Left ventricle myocardium inferior (tissue), 1 donor: Measurements from ENCODE around the gene VIPR2. TPM values are rescaled to one million over a fixed set of nuclear protein-coding genes. Genes with fewer than 3 reads are reported as not detected.
"Not testable (repeated sequence)": the region's sequence is repeated elsewhere in the genome, so short reads cannot be mapped to it uniquely, and the experiment has no call there.

ENCODE experiments used
- DNase-seq: peaks from one replicate; pipeline ENCODE4 v3.0.0-alpha.2; 2020
- H3K27ac ChIP-seq: fragments of 200-600 bp; replicated peaks from 2 replicates; pipeline ENCODE4 v1.8.0; 2021
- H3K27me3 ChIP-seq: fragments of 200-600 bp; 2 replicates; pipeline ENCODE4 v1.8.0; 2021; ENCODE audit warnings: low read depth
- H3K36me3 ChIP-seq: fragments of 200-600 bp; 2 replicates; pipeline ENCODE4 v1.8.0; 2021
- H3K4me1 ChIP-seq: fragments of 200-600 bp; 2 replicates; pipeline ENCODE4 v1.8.0; 2021
- H3K4me3 ChIP-seq: fragments of 200-600 bp; 2 replicates; pipeline ENCODE4 v1.8.0; 2021; ENCODE audit warnings: mild to moderate bottlenecking, moderate library complexity
- H3K9me3 ChIP-seq: fragments of 200-600 bp; replicated peaks from 2 replicates; pipeline ENCODE4 v1.8.0; 2021
- intact Hi-C: fragments of 100-400 bp; cut with micrococcal nuclease; formaldehyde crosslinking; loops from one replicate; pipeline ENCODE4 v1.11.0; 2022
- total RNA-seq: library from RNA; stranded (reverse); fragmentation: NEBNext Ultra II Directional; extraction: Animal tissue kit (Norgen Biotek cat#: 25700); gene quantifications from one replicate; pipeline ENCODE4 v1.2.1, GENCODE V29; 2021
- TF ChIP-seq, protein P1 (sequence below): fragments of 200-600 bp; IDR thresholded peaks from 2 replicates; pipeline ENCODE4 v1.8.0; 2021; ENCODE audit warnings: antibody characterized with exemption, mild to moderate bottlenecking, borderline replicate concordance
- donor health status: DM: no; HTN: yes; CAD: no; lungs with severe emphysema.

VIPR2 gene
- total RNA-seq, 1 donor from 2014 or later = 17.5 TPM

DNA sequence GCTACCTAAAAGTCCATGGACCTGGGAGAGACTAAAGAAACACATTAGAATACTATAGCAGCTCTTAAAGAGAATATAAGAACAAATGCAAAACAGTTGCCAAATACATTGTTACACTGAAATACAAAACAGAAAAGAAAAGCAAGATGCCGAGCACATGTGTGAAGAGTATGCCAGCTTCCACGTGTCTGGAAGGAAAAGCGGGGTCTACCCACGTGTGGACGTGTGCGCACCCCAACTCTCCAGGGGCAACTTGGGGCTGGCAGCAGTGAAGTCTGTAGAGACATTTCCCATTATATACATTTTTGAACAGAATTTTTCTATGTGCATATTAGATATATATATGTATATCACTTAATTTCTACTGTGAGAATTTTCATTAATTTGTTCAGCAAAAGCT lies 6.2 kb downstream of the VIPR2 start:
- Histone ChIP-seq H3K4me1 (peaks cover 32% of the 10 kb centered on the region), H3K36me3 (peaks cover 24% of the 10 kb centered on the region), H3K27ac (no peak overlapping the region), H3K4me3 (no peak overlapping the region), H3K27me3 (peaks cover 10% of the 10 kb centered on the region), H3K9me3 (no peaks in the 10 kb centered on the region)
- no peak for DNase-seq
- TF ChIP-seq, protein P1, sequence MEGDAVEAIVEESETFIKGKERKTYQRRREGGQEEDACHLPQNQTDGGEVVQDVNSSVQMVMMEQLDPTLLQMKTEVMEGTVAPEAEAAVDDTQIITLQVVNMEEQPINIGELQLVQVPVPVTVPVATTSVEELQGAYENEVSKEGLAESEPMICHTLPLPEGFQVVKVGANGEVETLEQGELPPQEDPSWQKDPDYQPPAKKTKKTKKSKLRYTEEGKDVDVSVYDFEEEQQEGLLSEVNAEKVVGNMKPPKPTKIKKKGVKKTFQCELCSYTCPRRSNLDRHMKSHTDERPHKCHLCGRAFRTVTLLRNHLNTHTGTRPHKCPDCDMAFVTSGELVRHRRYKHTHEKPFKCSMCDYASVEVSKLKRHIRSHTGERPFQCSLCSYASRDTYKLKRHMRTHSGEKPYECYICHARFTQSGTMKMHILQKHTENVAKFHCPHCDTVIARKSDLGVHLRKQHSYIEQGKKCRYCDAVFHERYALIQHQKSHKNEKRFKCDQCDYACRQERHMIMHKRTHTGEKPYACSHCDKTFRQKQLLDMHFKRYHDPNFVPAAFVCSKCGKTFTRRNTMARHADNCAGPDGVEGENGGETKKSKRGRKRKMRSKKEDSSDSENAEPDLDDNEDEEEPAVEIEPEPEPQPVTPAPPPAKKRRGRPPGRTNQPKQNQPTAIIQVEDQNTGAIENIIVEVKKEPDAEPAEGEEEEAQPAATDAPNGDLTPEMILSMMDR = no peak
- intact Hi-C loops = no loop called here

DNA sequence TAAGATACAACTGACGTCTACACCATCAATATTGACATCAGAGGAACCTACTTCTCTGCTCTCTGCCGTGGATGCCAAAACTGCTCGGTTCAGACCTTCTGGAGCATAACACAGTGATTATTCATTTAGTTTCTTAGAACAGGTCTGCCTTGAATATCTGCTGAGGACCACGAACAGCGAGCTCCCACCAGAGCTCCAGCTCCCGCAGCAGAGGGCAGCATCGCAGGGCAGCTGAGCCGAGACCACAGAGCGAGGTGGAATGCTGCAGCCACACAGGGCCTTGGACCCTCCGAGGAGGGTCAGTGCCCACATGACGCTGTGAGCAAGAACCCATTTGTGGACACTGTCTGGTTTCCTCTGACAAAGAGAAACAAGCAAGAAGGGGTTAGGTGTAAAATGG lies 6.8 kb downstream of the VIPR2 start:
- Histone ChIP-seq H3K4me1 (peaks cover 26% of the 10 kb centered on the region), H3K27me3 (peaks cover 7% of the 10 kb centered on the region), H3K4me3 (no peak overlapping the region), H3K9me3 (no peaks in the 10 kb centered on the region), H3K36me3 (peaks cover 24% of the 10 kb centered on the region), H3K27ac (no peak overlapping the region)
- DNase-seq = no peak
- intact Hi-C loops = no loop called here
- TF ChIP-seq, protein P1 = no peak

DNA sequence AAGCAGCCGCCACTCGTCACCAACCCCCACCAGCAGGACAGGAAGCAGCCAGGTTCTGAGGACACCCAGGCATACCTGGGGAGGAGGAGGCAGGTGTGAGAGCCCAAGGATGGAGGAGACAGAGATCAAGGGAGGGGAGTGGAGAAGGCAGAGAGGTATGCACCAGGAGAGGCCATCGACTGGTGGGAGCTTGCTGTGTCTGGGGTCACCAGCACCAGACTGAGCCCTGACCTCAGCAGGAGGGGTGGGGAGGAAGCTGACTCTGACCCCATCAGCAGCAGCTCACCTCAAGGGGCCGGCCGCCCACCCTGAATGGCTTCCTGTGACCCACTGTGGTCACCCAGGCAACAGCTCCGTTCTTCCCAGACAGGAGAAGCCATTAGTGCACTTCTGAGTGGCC lies 7.8 kb downstream of the VIPR2 start:
- H3K9me3 ChIP-seq = no peaks in the 10 kb centered on the region
- DNase-seq = no peak
- peaks cover 4% of the 10 kb centered on the region for H3K27me3 ChIP-seq
- intact Hi-C loops = no loop called here
- TF ChIP-seq, protein P1 = no peak
- H3K27ac ChIP-seq = no peak overlapping the region
- H3K4me1 ChIP-seq = peaks cover 17% of the 10 kb centered on the region
- H3K4me3 ChIP-seq = no peak overlapping the region
- peaks cover 24% of the 10 kb centered on the region for H3K36me3 ChIP-seq

DNA sequence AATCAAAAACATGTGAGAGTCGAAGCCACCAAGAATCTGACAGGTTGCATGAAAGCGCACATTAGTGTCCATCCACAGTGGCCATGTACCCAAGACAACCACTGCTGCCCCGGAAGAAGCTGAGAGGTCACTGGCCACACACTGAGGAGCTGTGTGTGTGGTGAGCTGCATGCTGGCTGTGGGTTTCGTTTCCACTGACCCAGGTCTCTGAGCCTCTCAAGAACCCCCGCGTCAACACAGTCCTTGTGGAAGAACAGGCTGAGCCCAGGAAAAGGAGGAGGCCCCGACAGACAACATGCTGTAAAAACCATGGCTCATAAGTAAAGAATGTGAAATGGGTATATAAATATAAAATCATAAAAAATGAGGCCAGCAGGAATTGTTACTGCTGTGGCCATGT lies 8.2 kb downstream of the VIPR2 start:
- Histone ChIP-seq H3K4me1 (peaks cover 13% of the 10 kb centered on the region), H3K9me3 (no peaks in the 10 kb centered on the region), H3K27ac (no peak overlapping the region), H3K27me3 (peaks cover under 1% of the 10 kb centered on the region), H3K4me3 (no peak overlapping the region), H3K36me3 (peaks cover 24% of the 10 kb centered on the region)
- DNase-seq = no peak
- TF ChIP-seq, protein P1 = no peak
- intact Hi-C loops = no loop called here

DNA sequence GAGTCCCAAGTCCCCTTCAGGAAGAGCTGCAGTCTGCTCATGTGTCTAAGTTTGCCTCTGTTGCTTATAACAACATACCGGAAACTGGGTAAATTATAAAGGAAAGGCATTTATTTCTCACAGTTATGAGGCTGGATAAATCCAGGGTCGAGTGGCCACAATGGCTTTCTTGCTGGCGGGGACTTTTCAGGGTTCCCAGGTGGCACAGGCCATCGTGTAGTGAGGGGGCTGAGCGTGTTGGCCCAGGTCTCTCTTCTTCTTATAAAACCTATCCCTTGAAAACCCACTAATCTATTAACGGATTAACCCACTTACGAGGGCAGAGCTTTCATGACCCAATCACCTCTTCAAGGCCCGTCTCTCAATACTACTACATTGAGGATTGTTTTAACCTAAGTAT lies 8.7 kb downstream of the VIPR2 start:
- Histone ChIP-seq H3K36me3 (peaks cover 24% of the 10 kb centered on the region), H3K9me3 (no peaks in the 10 kb centered on the region), H3K4me1 (peaks cover 9% of the 10 kb centered on the region), H3K4me3 (no peak overlapping the region), H3K27ac (no peak overlapping the region), H3K27me3 (no peaks in the 10 kb centered on the region)
- no peak for DNase-seq
- intact Hi-C loops = no loop called here
- TF ChIP-seq, protein P1 = no peak

DNA sequence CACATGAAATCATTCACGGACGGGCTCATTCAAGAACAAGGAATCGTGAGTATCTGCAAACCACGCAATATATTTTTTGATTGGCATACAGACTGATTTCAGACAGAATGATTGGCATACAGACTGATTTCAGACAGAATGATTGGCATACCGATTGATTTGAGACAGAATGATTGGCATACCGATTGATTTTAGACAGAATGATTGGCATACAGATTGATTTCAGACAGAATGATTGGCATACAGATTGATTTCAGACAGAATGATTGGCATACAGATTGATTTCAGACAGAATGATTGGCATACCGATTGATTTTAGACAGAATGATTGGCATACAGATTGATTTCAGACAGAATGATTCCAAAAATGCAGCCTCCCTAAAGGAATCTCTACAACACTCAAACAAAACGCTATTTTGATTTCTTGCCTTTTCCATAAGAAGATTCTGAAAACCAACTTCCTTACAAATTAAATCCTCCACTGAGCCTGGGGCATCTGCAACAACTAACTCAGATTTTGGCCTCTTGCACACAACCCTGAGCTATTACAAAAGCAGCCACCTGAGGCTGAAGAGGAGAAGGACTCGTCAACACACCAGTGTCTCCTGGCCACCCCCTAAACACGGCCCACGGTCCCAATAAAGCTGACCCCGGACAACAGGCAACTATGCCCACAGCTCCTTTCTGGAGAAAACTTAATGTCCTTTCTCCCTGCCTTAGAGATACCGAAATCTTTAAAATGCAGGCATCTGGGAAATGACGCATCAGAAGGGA lies 11.8 kb downstream of the VIPR2 start:
- H3K36me3 ChIP-seq, H3K27ac ChIP-seq, intact Hi-C loops, H3K9me3 ChIP-seq, H3K4me1 ChIP-seq, DNase-seq, H3K4me3 ChIP-seq, H3K27me3 ChIP-seq: not testable (repeated sequence)
